ENCODE results near the gene UBE2I.
A peak's percentile ranks its signal among the peaks of the same experiment; 100 is the strongest.

Gene UBE2I

DNA sequence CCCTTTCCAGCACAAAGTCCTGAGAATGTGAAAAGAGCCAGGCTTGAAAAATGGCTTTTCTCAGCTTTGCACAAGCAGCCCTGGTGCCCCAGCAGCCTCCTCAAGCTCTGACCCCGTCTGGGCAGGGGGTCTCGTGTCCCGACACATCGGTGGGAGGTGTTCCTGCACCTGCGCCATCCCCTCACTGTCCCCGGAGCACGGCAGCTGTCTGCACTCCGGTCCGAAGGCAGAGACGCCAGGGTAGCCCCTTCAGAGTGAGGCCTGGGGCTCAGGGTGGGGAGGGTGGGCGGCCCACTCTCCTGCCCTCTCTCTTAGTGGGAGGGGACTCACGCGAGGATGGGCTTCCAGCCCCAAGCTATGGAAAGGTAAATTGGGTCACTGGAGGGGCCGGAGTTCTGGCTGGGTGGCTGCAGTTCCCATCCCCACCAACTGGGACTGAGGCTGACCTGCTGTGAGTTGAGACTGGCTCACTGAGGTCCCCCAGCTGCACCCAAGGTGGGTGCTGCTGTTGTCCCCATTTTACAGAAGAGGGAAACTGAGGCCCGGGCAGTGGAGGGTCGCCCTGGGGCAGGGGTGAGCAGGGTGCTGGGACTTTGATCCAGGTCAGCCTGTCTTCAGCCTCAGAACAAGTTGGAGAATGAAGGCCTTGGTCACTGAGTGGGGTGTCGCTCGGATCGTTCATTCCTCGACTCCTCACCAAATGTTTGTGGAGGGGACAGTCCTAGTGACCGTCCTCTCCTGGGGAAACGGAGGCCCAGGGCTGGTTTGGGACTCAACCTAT lies 21.7 kb downstream of the UBE2I start:
- DNase-seq = no peak

DNA sequence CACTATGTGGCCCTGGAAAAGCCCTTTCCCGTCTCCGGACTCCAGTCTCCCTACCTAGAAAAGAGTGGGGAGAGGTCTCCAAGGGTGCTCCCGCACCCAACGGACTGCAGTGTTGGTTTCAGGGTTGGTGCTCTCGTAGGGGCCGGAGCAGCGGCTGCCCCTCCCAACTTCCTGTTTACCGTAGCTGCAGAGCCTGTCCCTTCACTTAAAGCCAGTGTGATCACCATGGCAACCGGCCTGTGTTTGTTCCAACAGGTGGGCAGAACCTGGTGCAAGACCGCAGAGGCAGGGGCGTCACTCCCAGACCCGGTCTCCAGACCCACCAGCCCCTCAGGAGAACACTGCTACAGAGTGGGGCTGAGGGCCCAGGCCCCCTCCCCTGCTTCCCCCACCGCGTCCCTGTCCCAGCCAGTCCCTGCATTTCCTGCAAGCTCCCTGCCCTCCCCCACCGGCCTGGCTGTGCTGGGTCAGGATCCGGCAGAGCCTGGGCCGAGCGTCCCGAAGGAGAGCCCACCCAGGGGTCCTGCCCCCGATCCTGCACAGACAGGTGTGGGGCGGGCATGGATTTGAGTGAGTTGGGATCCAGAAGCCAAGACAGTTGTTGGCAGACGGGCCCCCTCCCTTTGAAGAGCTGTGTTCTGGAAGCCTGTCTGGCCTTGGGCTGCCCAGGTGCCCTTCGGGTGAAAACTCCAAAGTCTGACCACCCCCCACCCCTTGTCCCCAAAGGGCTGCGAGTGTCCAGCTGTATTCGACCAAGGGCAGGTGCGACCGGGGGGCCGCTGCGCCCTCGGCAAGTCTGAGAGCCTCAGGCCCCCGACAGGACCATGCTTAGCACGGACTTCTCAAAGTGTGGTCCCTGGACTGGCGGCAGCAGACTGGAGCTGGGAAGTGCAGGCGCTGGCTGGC lies 22.5 kb downstream of the UBE2I start:
- DNase-seq = no peak

DNA sequence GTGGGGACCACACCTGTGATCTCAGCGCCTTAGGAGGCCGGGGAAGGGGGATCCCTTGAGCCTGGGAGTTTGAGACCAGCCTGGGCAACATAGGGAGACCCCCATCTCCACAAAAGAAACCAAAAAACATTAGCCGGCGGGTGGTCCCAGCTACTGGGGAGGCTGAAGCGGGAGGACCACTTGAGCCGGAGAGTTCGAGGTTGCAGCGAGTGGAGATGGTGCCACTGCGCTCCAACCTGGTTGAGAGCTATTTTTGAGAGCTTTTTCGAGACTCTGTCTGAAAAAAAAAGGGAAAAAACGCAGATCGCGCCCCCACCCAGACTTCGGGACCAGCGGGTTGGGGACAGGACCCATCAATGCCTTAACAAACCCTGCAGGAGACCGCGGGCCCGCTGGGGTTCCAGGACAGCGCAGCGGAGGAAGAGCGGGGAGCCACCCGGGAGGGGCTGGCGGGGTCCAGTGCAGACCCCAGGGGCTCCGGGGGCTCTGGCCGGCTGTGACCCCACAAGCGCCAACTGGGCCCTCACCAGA lies 23.2 kb downstream of the UBE2I start:
- DNase-seq = no peak

DNA sequence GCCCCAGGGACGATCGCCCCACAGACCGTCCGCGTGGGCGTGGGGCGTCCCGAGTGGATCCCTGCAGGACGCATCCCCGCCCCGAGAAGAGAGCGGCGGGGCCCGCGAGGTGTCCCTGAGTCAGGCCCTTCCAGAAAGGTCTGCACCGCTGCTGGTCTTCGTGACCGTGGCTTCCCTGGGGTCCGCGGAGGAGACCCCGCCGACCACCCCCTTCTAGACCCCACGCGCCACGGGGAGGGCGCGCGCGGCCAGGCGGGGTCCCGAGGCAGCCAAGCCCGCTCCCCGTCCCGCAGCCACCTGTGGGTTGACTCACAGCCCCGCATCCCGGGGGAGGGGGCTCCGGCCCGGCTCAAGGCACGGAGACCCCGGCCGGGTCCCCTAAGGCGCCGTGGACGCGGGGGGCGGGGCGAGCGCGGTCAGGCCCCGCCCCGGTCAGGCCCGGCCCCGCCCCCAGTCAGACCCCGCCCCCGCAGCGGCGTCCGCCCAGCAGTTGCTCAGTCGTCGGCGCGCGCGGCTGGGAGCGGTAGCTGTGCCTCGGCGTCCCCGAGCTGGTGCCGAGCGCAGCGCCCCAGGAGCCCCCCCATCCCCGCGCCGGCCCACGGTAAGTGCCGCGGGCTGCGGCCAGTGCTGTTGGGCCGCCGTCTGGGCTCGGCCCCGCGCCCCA lies 23.8 kb downstream of the UBE2I start, which contains the start of gene BAIAP3:
TSS of gene BAIAP3 (plus strand) at position 497 of the 664 bp plus-strand sequence. CDS start 4,905 bp downstream, outside the sequence.
- no peak for DNase-seq

DNA sequence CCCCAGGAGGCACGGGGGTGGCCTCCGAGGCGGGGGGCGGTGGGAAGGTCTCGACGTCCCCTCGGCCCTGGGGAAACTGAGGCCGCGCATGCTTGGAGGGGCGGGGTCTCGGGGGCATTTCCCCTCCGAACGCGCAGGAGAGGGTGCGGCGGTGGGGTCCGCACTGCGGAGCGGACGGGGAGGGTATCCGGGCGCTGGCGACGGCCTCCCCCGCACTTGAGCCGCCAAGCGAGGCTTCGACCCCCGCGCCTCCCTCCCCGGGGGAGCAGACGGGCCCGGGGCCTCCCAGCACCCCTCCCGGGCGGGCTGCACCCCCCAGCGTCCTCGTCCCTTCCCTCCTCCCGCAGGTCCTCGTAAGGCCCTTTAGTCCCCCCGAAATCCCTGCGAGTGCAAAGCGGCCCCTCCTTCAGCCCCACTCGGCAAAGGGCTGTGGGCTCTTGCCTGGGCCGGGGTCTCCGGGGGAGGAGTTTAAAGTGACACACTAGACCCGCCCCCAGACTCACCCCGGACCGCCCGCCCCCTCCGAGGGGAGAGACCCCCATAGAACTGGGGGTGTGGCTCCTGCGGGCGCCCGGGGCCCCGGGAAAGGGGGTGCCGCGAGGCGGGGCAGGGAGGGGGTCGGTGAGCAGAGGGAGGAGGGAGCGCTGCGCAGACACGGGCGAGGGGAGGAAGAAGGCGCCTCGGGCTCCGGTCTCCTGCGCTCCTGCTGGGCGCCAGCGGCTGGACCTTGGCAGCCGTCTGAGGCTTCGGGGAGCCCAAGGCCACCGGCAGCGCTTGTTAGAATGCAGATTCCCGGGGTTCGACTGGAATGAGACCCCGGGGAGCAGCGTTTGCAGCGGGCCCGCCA lies 24.6 kb downstream of the UBE2I start:
- DNase-seq = no peak

DNA sequence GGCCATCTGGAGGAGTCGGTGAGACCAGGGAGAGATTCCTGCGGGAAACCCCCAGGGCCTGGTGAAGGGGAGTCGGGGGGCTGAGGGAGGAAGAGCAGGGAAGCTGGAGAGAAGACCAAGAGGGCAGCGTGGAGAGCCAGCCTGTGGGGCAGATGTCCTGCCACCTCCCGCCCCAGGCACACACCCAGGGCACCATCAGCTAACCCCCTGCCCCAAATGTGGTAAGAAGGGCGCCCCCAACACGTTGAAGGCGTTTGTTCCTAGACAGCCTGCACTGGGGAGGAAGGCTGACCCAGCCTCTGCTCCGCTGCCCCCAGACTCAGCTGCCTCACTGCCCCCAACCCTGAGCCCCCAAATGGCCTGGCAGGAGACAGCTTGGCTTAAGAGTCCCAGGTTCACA lies 25.3 kb downstream of the UBE2I start:
- DNase-seq = no peak

DNA sequence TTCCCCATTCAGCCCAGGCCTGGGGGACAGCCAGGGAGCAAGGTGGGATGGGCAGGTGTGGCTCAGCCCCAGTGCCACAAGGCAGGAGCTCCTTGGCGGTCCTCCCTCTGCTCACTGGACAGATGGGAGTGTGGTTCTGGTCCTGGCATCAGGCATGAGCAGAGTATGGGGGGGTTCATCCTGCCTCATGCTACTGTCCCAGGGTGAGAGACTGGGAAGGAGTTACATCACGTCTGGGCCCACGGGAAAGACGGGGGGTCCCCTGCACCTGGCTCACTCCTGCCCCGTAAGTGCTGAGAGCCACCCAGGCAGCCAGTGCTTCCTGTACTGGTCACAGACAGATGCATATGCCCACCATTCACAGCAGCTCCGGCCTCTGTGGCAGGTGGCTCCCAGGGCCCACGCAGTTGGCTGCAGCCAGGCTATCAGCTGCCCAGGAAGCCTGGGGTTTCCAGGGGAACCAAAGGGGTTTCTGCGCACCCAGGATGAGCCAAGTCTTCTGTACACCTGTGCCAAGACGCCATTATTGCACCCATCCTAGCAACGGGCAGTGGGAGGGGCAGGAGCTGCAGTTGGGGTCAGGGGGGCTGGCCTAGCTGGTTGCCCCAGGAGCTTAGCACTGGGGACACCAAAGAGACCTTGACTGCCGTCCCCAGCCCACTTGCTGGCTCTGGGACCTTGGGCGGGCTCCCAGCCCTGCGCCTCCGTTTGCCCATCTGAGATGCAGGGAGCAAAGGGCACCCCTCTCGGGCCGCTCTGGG lies 26.0 kb downstream of the UBE2I start:
- no peak for DNase-seq

DNA sequence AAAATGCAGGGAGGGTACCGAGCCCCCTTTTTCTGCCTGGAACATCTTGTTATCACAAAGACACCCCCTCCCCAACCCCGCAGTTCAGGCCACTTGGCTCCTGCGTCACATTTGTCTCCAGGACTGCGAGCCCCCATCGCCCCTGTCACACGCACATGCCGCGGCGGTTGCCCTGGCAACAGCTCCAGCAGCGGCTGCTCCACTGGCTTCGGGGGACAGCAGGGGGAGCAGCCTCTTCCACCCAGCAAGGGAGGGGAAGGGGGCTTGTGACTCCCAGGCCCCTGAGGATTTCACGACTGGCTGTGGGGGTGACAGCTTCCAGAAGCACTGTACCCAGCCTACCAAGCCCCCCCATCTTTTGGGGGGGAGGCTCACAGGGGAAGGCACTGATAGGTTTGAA lies 26.6 kb downstream of the UBE2I start:
- no peak for DNase-seq

DNA sequence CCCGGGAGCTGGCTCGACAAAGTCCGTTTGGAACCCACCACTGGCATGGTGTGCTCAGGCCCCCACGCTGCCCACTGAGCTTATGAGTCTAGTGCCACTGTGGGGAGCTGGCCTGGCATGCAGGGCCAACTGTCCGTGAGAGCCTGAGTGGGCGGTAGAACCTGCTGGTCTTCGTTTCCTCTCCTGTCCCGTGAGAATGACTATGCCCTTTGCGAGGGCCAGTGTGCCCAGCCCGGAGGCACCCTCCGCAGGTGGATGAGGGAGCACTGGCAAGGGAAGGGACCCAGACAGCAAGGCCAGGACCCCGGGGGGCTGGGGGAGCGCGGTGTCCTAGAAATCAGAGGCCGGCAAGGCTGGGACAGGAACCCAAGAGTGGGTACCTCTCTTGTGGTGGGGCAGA lies 27.2 kb downstream of the UBE2I start:
- DNase-seq = no peak

DNA sequence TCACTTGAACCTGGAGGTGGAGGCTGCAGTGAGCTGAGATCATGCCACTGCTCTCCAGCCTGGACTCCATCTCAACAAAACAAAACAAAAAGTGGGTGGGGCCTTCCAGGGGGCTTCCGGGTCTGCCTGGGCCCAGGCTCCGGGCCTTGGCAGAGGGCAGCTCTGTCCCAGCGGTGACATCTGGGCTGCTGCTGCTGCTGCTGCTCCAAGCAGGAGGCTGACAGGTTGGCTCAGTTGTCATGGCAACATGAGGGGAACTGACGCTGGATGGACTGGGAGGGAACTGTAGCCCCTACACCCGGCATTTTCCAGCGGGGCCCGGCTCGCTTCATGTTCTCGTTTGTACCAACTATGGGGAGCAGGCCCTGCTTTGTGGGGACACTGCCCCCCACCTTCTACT lies 28.1 kb downstream of the UBE2I start:
- no peak for DNase-seq

DNA sequence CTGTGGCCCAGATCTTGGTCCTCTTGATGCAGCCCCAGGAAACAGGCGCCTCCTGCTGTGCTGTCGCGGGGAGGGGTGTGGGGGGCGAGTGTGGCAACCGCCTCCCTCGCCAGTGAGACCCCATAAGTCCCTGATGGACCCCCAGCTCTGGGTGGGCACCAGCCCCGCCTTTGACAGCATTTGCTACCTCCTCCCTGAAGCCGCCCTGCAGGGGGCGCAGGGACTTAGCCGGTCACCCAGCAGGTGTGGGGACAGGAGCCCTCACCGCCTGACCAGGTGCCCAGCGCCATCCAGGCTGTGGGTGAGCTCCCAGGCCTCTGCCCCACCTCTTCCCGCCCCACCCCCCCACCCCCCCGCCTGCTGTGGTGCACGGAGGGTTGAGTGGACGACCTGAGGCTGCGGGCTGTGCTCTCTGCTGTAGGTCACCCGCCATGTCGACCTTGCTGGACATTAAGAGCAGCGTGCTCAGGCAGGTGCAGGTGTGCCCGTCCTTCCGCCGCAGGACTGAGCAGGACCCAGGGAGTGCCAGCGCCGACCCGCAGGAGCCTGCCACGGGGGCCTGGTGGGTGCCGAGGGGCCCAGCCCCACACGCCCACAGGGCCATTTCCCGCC lies 28.8 kb downstream of the UBE2I start:
- no peak for DNase-seq

DNA sequence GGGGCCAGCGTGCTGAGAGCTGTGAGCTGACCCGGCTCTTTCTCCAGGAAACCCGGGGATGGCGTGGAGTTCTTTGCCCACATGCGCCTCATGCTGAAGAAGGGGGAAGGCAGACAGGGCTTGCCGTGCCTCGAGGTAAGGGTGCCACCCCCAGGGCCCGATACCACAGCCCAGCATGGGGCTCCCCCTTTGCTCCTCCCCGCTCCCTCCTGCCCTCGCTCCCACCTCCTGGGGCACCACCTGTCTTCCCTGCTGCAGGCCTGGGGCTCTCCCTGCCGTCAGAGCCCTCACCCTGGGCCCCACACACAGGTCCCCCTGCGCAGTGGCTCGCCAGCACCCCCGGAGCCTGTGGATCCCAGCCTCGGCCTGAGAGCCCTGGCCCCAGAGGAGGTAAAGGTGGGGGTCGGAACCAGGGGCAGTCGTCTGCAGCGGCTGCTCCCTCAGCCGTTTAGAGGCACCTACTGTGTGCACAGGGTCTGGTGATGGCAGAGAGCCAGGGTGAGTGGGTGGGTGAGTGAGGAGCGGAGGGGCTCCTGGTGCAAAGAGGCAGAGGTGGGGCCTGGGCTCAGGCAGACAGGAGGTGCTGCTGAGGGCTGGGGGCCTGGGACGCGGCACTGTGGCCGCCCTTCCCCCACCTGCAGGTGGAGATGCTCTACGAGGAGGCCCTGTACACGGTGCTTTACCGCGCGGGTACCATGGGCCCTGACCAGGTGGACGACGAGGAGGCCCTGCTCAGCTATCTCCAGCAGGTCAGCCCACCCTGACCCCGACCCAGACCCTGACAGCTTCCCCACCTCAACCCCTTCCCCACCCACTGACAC lies 29.6 kb downstream of the UBE2I start:
- DNase-seq = no peak

DNA sequence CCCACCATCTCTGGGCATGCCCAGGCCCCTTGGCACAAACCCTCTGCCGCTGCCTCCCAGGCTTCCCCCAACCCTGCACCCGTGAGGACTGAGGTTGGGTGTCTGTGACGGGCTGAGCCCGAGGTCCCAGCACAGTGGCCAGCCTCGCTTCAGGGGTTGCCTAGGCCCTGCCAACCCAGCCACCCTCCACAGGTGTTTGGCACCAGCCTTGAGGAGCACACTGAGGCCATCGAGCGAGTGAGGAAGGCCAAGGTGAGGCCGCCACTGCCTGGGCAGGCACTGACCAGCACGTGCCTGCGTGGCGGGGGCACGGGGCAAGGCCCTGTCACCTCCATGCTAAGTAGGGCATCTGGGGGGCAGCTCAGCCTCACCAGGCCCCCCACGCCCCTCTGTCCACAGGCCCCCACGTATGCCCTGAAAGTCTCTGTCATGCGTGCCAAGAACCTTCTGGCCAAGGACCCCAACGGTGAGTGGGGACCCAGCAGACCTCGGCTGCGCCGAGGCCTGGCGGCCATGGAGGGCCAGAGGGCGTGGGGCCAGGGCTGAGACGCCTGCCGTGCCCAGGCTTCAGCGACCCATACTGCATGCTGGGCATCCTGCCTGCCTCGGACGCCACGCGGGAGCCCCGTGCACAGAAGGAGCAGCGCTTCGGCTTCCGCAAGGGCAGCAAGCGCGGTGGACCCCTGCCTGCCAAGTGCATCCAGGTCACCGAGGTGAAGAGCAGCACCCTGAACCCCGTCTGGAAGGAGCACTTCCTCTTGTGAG lies 31.5 kb downstream of the UBE2I start:
- DNase-seq = no peak

DNA sequence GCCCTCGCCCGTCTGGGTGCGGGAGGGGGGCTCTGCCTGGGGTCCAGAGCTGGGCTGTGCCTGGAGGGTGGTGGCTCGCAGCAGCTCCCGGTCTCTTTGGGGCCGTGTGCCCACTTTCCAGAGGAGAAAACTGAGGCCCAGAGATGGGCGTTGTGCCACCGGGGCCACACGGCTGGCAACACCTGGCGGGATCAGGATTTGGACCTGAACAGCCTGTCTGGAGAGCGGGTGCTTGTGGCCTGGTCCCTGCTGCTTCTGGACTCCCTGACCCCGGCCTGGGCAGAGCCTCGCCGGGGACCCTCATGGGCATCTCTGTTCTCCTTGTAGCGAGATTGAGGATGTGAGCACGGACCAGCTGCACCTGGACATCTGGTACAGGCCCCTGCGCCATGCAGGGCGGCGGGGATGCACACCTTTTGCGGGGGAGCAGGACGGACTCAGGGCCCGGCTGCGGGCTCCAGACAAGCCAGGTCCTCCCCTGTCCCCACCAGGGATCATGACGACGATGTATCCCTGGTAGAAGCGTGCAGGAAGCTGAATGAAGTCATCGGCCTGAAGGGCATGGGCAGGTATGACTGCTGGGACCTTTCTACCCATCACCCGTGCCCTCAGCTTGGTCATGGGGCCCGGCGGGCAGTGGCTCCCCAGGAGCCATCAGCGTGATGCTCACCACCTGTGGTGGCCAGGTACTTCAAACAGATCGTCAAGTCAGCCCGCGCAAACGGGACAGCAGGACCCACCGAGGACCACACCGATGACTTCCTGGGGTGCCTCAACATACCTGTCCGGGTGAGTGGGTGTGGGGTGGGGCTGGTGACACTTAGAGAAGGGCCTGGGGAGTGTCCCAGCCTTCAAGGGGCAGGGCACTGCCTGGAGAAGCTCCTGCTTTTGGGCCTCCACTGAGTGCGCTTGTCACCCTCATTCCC lies 32.3 kb downstream of the UBE2I start:
- DNase-seq = no peak

DNA sequence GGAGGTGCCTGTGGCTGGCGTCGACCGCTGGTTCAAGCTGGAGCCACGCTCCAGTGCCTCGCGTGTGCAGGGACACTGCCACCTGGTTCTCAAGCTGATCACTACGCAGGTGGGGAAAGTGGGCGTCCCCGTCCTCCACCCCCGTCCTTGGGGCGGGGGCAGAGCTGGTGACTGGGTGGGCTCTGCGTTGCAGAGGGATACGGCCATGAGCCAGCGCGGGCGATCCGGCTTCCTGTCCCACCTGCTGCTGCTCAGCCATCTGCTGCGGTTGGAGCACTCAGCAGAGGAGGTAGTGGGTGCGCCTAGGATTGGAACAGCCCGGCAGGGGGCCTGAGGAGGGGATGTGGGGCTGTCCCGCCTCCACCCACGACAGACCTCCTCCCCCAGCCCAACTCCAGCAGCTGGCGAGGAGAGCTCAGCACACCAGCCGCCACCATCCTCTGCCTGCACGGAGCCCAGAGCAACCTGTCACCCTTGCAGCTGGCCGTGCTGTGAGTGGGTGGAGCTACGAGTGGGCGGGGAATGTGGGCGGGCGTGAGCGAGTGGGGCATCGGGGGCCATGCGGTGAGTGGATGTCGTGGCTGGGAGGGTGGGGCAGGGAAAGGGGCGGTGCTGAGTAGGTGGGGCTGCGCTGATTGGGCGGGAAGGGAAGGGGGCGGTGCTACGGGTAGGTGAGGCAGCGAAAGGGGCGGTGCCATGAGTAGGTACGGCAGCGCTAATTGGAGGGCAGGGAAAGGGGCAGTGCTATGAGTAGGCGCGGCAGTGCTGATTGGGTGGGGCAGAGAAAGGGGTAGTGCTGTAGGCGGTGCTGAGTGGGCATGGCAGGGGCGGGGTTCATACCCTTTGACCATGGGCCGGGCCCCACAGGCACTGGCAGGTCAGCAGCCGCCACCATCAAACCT lies 33.3 kb downstream of the UBE2I start:
- DNase-seq = peak; percentile 99

DNA sequence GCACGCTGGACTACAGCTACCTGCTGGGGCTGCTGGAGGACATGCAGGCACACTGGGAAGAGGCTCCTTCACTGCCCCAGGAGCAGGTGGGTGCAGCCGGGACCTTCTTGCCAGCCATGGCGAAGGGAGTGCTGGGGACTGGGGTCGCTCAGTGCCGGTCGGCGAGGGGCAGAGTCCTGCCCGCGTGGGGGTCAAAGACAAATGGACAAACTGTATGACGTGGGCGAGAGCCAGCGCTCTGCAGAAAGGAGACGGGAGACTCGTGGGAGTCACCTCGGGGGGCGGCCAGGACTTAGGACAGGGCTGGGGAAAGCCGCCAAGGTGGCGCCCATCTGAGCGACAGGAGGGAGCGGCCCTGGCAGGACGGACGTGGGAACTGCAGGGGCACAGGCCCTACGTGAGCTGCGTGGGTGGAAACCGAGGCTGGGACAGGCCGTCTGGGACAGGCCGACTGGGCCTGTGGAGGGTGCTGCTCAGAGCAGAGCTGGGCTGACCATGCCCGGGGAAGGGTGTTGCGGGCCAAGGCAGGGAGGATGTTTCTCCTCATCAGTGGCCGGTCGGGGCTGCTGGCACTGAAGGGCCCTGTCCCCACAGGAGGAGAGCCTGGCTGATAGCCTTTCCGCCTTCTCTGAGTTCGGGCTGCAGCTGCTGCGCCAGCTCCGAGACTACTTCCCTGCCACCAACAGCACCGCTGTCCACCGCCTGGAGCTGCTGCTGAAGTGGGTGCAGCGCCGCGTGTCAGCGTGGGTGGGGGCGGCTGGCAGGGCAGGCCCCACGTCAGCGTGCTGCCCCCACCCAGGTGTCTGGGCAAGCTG lies 34.2 kb downstream of the UBE2I start:
- no peak for DNase-seq
